HG03558 (cell line): ENCODE measurements around the gene LACC1.

Experiments used
- ATAC-seq: cut with Tn5 transposase; IDR thresholded peaks from one replicate; pipeline ENCODE4 v1.9.1; 2021; ENCODE audit warnings: moderate number of reproducible peaks; ENCODE audit not compliant: unreplicated experiment; ENCODE audit errors: extremely low read depth

The LACC1 gene

DNA sequence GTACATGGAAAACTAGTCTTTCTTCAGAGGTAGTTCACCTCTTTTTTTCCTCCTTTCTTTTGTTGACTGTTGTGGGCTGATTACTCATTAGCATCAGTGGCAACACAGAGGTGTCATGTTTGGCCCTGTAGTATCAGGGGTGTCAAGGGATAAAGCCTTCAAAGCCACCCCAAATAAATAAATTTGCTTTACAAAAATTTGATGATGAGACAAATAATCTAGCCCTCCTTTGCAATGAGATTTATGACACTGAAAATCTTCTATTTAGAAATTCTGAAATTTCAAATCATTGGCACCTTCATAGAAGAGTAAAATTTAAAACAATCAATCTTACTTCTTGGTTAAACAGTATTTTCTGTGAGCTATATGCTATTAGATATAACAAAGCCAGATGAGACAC, 1.9 kb downstream of the LACC1 start:
- ATAC-seq = no peak

DNA sequence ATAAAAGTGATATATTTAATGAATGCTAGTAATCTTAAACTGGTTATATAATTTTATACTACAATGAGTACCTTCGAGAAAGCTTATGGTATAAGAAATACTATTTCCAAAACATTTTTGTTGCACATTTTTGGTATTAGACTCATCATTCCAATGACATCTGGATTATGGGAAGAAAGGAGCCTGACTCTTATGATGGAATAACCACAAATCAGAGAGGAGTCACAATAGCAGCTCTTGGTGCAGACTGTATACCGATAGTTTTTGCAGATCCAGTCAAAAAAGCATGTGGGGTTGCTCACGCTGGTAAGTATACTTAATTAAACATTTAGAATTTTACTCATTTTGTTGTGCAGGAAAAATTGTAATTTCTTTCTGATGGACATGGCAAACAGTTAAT, 3.9 kb downstream of the LACC1 start:
- ATAC-seq = no peak

DNA sequence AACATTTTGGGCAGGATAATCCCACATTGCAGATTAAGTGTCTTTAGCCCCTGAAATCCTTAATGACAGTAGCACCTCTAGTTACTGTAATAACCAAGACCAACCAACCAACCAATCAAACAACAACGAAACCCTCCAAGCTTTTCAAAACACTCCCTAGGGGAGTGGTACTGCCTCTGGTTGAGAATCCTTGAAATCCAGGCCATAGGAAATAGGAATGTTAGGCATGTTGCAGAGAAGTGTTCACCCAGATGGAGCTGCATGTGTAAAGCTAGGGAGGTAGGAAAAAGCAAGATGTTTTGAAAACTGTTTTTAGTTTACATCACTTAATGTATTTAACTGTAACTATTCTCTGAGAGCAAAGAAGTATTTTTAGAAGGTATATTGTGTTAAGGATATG, 4.5 kb downstream of the LACC1 start:
- no peak for ATAC-seq

DNA sequence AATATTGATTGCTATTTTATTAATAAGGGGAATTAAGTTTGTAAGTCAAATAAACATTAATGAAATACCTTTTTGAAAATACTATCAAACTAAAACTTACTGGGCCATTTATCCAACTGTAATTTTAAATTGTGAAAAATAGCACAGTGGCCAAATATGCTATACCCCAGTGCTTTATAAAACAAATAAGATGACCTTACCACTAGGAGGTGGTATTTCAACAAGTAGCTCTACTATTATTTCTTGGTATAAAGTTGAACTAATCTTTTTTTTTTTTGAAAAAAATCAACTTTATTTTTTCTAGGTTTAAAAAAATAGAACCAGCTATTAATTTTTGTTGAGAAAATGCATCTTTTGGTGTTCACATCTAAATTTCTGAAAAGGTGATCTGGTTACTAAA, 14.7 kb downstream of the LACC1 start:
- no peak for ATAC-seq

DNA sequence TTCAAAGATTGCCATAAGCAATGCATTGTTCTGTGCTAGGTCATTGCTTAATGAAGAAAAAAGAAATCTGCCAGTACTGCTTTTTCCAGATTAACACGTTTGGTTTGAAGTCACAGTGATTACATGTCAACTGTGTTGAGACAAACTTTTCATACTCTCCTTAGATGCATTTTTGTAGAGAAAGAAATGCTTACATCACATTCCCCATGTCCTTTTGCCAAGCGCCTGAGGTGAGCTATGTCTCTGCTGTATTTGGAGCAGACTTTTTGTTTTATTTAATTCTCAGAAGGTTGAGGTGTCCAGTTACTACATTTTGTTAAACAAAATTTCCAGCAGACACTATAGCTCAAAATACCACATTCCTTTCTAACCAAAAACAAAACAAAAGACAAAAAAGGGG, 16.2 kb downstream of the LACC1 start:
- ATAC-seq = no peak

DNA sequence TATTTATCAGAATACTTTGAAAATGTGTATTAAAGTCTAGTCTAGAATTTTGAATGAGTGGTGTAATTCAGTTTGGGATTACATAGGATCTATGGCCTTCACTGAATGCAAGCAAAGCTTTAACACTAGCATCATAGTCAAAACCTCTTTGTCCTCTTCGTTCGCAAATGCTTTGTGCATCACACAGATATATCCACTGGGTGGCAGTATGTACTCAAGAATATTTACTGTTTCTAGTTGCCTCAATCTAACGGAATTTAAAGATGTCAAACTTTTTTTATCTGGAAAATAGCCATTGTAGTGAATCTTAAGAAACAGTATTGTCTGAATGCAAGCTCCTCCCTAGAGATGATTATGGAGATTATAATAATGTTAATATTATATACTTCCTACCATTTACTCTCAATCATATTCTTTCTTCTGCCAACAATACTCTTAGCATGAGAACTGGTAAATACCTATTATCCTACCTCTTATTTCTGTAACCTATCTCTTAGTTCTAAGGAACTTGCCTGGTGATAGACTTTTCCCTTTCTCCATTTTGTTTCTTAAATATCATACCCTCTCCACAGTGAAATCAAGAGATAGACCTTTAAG, 25.8 kb downstream of the LACC1 start:
- no peak for ATAC-seq

DNA sequence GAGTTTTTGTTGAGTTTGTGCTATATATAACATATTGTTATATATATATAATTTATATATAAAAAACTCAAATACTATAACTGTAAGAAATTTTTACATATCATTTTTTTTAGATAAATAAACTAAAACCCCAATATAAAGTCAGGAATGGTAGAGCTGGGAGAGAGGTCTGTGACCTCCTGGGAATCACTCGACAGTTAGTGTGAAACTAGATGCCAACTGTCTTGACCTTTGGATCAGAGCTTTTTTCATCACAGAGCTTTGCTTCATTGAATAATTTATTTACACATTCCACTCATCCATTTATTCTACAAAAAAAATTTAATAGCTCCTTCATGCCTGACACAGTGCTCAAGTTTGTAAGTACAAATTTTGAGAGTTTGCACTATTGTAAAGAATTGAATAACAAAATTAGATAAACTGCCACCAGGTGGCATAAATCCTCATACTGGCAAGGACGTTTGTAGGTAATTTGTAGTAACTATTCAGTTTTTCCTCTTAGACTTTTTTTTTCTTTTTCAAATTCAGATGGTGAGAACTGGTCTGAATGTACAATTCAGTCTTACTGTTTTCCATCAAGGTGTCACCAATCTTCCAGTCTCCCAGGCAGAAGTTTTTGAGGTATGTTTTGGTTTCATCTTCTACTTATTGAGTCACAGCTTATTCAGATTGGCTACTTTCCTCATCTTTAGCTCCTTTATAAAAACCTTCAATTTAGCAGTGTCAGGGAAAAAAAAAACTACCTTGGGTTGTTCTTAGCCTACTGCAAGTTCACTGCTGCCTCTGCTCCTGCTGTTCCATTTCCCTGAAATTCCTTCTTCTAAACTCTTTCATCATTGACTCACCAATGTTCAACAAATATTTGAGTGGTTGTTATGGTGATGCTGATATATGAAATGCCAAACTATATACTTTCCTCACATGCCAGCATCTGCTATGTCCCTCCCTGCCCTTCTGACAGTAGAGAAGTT, 28.7 kb downstream of the LACC1 start:
- ATAC-seq = no peak

DNA sequence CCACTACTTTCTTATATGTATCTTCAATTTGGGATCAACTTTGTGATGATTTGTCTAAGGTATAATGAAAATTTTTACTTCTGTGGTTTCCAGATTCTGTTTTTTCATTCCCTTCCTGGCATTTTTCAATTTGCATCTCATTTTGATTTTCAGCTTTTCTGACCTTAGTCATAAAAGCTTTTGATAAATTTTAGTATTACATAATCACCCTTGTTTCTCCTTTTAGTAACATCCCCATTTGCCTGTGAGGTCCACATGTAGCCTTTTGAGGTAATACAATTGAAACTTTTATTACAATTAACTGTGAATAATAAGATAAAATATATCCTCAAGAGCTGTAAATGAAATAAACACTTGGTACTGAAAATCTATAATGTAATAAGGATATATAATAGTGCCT, 31.2 kb downstream of the LACC1 start:
- no peak for ATAC-seq

DNA sequence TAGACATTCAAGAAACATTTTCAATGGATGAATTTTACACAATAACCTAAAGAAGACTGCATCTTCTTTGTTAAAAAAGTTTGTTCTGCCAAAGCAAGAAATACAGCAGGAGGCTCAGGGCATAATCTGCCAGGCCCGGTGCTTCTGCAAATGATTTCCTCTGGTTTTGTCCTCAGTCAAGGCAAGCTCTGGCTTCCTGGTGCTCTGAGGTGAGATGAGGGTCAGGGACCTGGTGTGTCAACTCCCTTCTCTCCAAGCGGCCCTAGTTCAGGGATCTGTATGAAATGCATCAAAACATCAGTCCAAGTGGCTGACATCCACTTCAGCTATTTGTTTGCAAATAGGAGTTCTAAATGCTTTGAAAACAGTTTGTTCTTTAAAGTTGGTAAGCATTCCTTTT, 31.6 kb downstream of the LACC1 start:
- no peak for ATAC-seq

DNA sequence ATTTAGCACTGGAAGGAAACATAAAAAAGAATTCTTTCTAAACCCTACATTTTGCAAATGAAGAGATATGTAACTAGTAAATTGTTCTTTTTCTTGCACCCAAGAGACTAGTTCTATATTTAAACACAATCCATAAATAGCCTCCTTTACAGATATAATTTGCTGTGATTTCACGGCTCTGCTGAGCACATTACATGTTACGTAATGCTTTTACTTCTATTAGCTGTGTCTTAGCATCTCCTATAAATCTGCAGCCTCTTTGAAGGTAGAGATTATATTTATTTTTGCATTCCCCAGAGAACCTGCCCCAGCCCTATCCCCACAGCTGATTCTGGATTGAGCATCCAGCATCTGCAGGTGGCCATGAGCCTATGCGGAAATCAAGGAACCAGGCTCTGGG, 32.2 kb downstream of the LACC1 start:
- no peak for ATAC-seq

DNA sequence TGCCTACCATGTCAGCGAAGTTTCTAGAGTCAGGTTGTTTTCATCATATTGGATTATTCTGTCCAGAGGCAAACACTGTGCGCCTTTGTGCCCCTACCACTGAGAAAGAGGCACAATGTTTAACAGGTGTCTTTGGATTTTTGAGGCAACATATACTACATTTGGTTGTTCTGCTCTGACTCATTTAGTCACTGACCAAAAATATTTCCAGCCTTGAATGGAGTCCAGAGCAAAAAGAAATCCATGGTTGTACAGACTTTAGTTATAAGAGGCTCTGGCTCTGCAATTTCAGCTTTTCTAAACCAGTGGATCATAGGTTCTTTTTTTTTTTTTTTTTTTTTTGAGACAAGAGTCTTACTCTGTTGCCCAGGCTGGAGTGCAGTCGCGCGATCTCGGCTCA, 35.7 kb downstream of the LACC1 start:
- ATAC-seq = no peak

DNA sequence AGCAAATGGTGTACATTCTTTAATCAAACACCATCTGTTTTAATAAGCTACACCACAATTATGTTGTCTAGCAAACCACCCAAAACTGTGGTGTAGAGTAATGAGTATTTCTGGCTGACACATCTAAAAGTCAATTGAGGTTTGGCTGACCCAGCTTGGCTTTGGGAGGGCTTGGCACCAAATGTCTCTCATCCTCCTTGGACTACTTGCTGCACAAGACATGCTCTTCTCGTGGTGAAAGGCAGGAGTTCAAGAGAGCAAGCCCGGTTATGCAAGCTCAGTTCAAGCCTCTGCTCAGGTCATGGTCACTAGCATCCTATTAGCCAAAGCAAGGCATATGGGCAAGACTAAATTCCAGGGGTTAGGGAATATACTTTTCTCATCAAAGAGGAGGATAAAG, 37.1 kb downstream of the LACC1 start:
- ATAC-seq = no peak

DNA sequence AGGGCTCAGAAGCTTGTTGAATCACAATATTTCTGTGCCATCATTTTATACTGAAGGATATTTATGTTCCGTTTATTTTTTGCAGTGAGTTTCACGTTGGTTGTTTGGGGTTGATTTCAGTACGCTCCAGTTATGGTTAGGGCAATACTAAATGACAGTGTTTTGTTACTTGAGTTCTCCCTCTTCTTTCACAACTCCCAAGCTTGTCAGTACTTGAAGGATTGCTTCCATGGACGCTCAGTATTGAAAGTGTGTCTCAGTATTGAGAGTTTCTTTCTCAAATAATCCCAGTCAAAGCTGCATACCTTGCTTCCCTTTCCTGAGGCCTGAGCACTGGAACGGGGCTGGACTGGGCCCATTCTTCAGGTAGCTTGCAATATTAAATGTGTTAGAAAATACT, 38.9 kb downstream of the LACC1 start:
- no peak for ATAC-seq

DNA sequence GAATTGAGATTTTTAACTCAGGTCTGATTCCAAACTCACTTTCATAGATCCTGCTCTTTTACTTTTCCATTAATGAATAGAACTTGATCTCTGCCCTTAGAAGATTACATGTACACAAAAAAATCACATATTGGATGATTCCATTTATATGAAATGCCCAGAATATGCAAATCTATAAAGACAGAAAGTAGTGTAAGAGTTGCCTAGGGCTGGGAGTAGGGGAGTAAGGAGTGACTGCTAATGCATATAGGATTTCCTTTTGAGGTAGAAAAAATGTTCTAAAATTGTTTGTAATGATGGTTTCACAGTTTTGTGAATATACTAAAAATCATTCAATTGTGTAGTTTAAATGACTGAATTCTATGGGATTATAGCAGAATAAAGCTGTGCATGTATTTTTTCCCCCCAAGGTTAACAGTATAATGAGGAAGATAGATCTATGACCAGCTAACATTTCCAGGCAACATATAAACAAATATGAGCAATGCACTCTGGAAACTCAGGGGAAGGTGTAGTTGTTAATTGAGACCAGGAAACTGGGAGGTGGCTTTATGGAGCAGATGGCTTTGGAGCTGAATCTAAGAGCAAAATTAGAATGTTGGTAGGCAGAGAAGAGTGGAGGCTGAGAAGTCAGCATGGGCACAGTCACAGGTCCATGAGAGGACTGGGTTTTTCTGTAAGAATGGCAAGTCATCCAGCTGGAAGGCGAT, 41.4 kb downstream of the LACC1 start:
- ATAC-seq = no peak

DNA sequence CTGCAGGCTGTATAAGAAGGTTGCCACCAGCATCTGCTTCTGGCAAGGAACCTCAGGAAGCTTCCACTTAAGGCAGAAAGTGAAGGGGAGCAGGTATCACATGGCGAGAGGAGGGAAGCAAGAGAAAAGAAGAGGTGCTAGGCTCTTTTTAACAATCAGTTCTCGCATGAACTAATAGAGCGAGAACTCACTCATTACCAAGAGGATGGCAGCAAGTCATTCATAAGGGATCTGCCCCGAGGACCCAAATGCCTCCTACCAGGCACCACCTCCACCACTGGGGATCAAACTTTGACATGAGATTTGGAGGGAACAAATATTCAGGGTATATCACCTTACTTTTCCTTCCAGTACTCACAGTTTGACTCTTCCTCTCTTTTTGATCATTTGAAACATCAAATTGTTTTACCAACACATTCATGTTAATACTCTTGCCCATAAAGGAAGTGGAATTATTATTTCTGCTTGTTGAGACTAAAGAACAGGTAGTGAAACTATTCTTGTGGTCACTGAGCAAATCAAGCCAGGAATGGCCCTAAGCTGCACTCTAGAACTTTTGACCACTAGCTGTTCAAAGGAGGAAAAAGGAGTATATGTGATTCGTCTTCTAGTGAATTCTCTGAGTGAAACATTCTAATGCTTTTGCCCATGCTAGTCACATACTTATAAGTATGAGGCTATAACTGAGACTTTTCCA, 45.0 kb downstream of the LACC1 start:
- ATAC-seq = no peak

DNA sequence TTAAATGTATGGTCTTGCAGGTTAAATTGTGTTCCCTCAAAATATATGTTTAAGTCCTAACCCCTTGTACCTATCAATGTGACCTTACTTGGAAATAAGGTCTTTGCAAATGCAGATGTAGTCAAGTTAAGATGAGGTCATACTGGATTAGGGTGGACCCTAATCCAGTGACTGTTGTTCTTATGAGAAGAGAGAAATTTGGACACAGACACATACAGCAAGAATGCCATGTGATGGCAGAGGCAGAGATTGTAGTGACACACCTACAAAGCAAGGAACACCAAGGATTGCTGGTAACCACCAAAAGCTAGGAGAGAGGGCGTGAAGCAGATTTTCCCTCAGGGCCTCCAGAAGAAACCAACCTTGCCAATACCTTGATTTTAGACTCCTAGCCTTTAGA, 50.2 kb downstream of the LACC1 start:
- ATAC-seq = no peak

DNA sequence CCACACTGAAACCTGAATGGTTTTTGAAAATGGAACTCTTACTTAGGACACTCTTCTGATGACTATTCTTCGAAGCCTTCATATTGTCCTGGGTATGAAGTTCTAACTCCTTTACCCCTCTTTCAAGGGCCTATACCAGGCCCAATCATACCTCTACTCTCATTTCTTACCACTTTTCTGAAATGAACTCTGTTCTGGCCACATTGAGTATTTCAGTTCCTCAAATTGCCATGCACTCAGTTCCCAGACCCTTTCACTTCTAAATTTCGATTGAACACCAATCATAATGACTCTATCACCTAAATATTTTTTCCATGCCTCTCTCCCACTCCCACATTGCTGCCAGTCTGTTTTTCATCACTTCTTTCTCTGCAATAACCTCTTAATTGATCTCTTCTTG, 53.7 kb downstream of the LACC1 start:
- ATAC-seq = peak; percentile 97

DNA sequence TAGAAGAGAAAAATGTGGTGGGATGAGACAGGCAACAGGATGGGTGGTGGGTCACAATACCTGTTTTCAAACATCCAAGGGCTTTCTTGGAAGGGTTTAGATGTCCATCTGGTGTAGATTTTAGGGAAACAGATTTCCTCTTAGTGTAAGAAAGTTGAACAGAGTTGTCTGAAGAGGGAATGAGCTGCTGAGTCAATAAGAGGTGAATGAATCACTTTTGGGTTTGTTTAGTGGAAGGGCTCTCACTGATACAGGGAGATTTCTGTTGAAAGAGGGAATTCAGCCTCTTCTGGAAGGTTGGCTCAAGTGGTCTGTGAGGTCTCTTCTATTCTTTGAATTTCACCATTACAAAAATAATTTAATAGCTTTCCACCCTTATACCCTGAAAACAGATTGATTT, 54.6 kb downstream of the LACC1 start:
- no peak for ATAC-seq

DNA sequence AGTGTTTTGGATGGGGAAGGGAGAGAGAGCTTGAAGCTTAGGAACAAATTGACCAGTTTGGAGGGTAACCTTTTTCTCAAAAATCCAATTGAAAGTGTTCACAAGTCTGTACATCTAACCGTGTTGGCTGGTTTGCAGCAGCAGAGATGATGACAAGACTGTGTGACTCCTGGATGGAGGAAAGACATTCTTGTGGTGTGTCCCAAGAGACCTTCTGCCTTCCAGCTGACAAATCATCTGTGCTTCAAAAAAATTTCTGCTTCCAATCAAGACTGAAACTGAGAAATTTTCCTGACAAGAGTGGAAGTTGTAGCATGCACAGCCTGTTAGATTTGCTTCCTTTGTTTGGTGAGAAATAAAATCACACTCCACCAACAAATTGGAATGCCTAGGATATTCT, 56.2 kb downstream of the LACC1 start:
- no peak for ATAC-seq

DNA sequence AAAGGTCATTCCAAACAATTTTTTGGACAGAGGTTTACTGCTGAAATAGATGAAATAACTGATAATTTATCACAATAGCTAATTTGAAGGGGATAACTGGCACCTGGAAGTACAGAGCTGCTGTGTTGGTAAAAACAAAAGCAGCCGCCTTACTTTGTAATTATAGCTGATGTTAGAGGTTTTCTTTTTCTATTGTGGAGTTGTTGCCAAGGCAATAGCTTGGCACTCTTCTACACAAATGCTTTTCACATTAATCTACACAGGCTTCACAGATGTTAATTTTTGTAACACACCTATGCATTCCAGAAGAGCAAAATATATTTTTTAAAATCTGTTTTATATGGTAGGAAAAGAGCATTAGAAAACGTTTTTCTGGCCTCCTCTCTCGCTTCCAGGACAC, 56.9 kb downstream of the LACC1 start:
- ATAC-seq = no peak

DNA sequence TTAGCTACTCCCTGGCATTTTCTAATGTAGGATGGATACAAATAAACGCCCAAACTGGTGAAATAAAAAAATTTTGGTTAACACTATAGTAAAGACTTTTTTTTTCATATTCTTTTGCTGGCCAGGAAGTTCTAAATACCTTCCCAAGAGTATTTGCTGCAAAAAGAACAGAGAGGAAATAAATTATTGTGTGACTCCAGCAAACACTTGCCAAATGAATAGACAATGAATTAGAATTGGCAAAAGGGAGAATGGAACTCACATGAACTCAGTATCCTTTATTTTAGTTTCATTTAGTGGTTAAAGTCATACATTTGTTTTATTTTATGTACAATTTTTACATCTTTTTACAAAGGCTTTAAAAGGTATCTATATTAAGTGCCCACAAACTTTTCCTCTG, 58.1 kb downstream of the LACC1 start:
- ATAC-seq = no peak
